HG02623 (cell line): ENCODE measurements around the gene KRTAP9-6.
"Not testable (repeated sequence)": the region's sequence is repeated elsewhere in the genome, so short reads cannot be mapped to it uniquely, and the experiment has no call there.

Experiments used
- ATAC-seq: cut with Tn5 transposase; IDR thresholded peaks from one replicate; pipeline ENCODE4 v1.9.1; 2021; ENCODE audit warnings: moderate library complexity; ENCODE audit not compliant: unreplicated experiment

The KRTAP9-6 gene

GRCh38 chr17:41265078-41265477 lies at the start of gene KRTAP9-6:
Gene KRTAP9-6, plus strand, starts transcription at chr17:41265378. Its CDS starts 0 bp downstream, at chr17:41265378.
- ATAC-seq: no peak

- no peak for ATAC-seq
Measured at GRCh38 chr17:41215681-41216080, 49.5 kb upstream of the KRTAP9-6 start.

DNA sequence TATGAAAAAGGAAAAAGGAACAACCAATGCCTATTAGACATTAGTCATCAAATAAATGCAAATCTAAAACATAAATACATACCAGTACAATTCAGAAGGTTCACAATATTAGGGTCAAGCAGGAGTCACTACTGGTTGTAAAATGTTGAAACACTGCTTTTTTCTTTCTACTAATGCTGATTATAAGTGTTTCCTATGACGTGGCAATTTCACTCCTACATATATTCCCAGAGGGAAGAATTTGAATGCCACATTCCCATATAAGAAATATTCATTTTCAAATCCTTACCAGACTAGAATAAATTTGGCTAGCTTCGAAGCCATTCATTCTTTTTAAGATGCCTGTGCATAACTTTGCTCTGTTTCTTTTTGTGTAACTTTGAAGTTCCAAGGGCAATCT lies 41.4 kb upstream of the KRTAP9-6 start:
- ATAC-seq: no peak

DNA sequence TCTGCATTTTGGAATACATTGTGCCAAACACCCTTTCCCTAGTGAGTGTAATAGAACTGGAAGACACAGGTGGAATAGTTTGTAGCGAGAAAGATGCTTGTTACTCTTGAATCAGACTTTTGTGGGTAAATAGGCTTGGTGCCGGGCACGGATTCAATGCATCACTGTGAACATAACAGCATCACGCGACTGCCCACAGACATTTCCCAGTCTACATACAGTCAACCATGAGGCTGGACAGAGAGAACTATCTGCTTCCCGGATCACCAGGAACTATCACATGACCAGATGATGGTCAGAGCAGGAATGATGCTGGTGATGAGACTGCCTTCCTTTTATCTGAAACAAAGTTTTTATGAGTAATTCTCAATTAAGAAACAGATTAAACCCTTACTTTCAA lies 39.1 kb upstream of the KRTAP9-6 start:
- ATAC-seq: no peak

DNA sequence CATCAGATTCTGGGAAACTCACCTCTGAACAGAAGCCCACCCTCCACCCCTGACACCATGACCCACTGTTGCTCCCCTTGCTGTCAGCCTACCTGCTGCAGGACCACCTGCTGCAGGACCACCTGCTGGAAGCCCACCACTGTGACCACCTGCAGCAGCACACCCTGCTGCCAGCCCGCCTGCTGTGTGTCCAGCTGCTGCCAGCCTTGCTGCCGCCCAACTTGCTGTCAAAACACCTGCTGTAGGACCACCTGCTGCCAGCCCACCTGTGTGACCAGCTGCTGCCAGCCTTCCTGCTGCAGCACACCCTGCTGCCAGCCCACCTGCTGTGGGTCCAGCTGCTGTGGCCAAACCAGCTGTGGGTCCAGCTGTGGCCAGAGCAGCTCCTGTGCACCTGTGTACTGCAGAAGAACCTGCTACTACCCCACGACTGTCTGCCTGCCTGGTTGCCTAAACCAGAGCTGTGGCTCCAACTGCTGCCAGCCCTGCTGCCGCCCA lies 38.5 kb upstream of the KRTAP9-6 start, which contains the start of gene KRTAP9-2:
Gene KRTAP9-2, plus strand, starts transcription at position 51 of the 498 bp plus-strand sequence. Its CDS starts 7 bp downstream, at position 58.
- ATAC-seq: not testable (repeated sequence)

DNA sequence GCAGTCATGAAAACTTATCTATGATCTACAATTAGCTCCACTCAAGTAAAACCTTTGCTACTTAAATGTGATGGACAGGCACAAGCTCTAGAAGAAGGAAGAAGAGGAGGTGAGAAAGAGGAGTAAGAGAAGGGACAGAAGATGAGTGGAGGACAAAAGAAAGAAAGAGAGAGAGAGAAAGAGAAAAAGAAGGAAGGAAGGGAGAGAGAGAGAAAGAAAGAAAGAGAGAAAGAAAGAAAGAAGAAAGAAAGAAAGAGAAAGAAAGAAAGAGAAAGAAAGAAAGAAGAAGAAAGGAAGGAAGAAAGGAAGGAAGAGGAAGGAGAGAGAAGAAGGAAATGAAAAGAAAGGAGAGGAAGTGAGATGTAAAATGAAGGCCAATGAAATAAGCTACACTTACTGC lies 35.1 kb upstream of the KRTAP9-6 start:
- no peak for ATAC-seq

- no peak for ATAC-seq
Measured at GRCh38 chr17:41231731-41232130, 33.4 kb upstream of the KRTAP9-6 start.

GRCh38 chr17:41232399-41233105 lies 32.6 kb upstream of the KRTAP9-6 start, which contains the start of gene KRTAP9-3:
Gene KRTAP9-3, plus strand, starts transcription at chr17:41232449. Its CDS starts 53 bp downstream, at chr17:41232502.
- ATAC-seq: not testable (repeated sequence)

DNA sequence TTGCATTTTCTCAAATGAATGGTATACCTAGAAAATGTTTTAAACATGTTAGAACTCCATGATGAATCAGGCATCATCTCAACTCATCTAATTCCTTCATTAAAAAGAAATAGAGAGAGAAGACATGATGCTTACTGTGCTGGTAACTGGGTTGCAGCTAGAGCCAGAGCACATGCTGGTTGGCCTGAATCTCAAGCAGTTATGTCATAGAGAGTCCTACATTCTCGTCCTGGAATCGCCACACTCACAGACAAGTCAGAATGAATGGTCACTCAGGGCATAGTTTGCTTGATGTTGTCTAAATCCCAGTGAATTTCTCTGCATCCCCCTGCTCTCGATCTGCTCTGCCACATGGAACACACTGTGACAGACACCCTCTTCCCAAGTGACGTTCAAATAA lies 28.1 kb upstream of the KRTAP9-6 start:
- not testable (repeated sequence) for ATAC-seq

DNA sequence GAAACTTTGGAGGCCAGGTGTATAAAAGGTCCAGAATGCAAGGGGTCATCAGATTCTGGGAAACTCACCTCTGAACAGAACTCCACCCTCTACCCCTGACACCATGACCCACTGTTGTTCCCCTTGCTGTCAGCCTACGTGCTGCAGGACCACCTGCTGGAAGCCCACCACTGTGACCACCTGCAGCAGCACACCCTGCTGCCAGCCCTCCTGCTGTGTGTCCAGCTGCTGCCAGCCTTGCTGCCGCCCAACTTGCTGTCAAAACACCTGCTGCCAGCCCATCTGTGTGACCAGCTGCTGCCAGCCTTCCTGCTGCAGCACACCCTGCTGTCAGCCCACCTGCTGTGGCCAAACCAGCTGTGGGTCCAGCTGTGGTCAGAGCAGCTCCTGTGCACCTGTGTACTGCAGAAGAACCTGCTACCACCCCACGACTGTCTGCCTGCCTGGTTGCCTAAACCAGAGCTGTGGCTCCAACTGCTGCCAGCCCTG lies 27.2 kb upstream of the KRTAP9-6 start, which contains the start of gene KRTAP9-8:
Gene KRTAP9-8, plus strand, starts transcription at position 51 of the 489 bp plus-strand sequence. Its CDS starts 53 bp downstream, at position 104.
- ATAC-seq: not testable (repeated sequence)

DNA sequence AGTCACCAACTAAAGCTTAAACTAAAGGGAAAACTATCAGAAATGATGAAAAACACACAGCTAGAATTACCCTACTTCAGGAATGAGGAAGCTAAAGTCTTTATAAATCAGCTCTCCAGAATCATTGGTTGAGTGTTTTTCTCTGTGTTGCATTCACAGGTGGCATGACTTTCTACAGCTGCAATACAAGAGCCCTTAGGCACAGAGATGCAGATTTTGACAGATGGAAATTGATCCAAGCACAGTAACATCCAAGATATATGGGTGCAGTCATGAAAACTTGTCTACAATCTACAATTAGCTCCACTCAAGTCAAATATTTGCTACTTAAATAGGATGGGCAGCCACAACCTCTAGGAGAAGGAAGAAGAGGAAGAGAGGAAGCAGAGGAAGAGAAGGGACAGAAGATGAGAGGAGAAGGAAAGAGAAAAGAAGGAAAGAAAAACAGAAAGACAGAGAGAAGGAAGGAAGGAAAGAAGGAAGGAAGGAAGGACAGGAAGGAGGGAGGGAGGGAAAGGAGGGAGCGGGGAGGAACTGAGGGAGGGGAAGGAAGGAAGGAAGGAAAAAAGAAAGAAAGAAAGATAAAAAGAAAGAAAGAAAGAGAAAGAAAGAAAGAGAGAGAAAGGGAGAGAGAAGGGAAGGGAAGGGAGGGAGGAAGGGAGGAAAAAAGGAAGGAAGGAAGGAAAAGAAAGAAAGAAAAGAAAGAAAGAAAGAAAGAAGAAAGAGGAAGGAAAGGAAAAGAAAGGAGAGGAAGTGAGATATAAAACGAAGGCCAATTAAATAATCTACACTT lies 18.0 kb upstream of the KRTAP9-6 start:
- not testable (repeated sequence) for ATAC-seq

- not testable (repeated sequence) for ATAC-seq
Measured at GRCh38 chr17:41249637-41250240, 15.4 kb upstream of the KRTAP9-6 start, which contains the start of gene KRTAP9-4. Gene KRTAP9-4, plus strand, starts transcription at chr17:41249687. Its CDS starts 34 bp downstream, at chr17:41249721.

DNA sequence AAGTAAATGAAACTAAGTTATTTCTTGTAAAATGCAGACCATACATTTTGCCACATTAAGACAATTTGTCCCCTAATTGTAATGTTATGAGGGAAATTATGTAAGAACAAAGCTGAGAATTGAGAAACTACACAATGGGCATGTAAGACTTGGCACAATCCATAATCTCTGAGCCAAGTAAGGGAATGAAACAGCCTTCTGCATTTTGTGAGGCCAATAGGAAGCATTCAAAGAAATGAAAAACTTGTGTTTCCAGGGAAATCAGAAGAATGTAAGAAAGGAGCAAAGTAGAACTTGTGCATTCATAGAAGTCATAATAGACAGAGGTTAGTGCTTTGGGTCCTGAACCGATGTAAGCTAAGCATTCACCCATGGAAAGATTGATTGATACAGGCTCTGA lies 13.9 kb upstream of the KRTAP9-6 start:
- no peak for ATAC-seq

DNA sequence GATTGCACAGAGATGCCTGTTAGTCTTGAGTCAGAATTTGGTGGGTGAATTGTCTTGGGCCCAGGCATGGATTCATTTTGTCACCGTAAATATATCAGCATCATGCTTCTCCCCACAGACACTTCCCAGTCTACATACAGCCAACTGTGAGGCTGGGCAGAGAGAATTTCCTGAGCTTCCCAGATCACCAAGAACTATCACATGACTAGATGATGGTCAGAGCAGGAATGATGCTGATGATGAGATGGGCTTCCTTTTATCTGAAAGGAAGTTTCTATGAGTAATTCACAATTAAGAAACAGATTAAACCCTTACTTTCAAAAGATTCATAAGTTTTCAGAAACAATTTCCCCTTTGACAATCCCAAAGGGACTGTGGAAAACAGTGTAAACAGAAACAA lies 10.3 kb upstream of the KRTAP9-6 start:
- ATAC-seq: no peak

DNA sequence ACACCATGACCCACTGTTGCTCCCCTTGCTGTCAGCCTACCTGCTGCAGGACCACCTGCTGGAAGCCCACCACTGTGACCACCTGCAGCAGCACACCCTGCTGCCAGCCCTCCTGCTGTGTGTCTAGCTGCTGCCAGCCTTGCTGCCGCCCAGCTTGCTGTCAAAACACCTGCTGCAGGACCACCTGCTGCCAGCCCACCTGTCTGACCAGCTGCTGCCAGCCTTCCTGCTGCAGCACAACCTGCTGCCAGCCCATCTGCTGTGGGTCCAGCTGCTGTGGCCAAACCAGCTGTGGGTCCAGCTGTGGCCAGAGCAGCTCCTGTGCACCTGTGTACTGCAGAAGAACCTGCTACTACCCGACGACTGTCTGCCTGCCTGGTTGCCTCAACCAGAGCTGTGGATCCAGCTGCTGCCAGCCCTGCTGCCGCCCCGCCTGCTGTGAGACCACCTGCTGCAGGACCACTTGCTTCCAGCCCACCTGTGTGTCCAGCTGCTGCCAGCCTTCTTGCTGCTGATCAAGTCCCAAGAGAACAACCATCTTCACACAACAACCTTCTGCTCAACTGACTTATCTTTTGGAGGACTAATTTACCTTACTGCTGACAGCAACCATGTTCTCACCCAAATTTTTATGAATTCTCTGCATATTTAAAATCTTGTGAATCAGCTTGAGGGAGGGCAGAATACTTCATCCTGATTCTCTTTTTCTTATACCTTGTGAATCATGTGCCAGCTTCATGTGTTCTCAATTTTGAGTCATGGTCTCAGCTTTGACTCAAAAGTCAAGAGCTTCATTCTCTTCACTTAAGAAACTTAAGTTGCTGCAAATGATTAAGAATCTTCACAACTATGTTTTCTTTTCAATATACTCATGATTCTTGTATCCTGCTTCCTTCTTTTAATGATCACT lies 9.5 kb upstream of the KRTAP9-6 start, which contains the start of gene KRTAP9-9:
Gene KRTAP9-9, plus strand, starts transcription at position 4 of the 910 bp plus-strand sequence.
- ATAC-seq: not testable (repeated sequence)

- no peak for ATAC-seq
Measured at GRCh38 chr17:41256291-41256685, 8.9 kb upstream of the KRTAP9-6 start.

GRCh38 chr17:41258406-41258805 lies 6.8 kb upstream of the KRTAP9-6 start:
- no peak for ATAC-seq

DNA sequence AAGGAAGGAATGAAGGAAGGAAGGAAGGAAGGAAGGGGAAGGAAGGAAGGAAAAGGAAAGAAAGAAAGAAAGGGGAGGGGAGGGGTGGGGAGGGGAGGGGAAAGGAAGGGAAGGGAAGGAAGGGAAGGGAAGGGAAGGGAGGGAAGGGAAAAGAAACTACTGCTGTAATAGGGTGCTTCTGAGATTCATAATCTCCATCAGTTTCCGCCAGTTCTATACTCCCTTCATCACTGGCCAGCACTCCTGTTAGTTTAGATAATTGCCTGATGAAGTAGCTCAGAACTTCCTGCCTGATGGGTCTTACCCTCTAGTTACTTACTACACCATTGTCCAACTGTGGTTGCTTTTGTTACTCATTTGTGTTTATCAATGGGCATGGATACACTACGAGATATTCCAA lies 2.0 kb upstream of the KRTAP9-6 start:
- ATAC-seq: no peak

GRCh38 chr17:41264599-41264998 lies 579 bp upstream of the KRTAP9-6 start:
- no peak for ATAC-seq

- no peak for ATAC-seq
Measured at GRCh38 chr17:41267711-41268110, 2.5 kb downstream of the KRTAP9-6 start.
